Mesendoderm (in vitro differentiated cells): ENCODE data around the gene HECTD2.
"Not testable (repeated sequence)": the region's sequence is repeated elsewhere in the genome, so short reads cannot be mapped to it uniquely, and the experiment has no call there.

Experiments used
- DNase-seq: peaks from one replicate; pipeline ENCODE4 v3.0.0; 2013
- H2AK5ac ChIP-seq: 2 replicates; pipeline ENCODE4 v1.6.1; 2013; ENCODE audit warnings: low read length, inconsistent platforms
- H2BK120ac ChIP-seq: 2 replicates; pipeline ENCODE4 v1.6.1; 2013; ENCODE audit warnings: low read depth, mild to moderate bottlenecking, low read length, moderate library complexity, mixed read lengths
- H2BK15ac ChIP-seq: replicated peaks from 2 replicates; pipeline ENCODE4 v1.6.1; 2013; ENCODE audit warnings: low read depth, mild to moderate bottlenecking, moderate library complexity
- H2BK5ac ChIP-seq: 2 replicates; pipeline ENCODE4 v1.6.1; 2013; ENCODE audit warnings: low read length, inconsistent platforms
- H3K18ac ChIP-seq: 2 replicates; pipeline ENCODE4 v1.6.1; 2013; ENCODE audit warnings: mild to moderate bottlenecking, low read length, mixed read lengths
- H3K23ac ChIP-seq: one replicate; pipeline ENCODE4 v1.6.1; 2013; ENCODE audit warnings: low read length
- H3K27ac ChIP-seq: 2 replicates; pipeline ENCODE4 v1.5.1; 2013; ENCODE audit warnings: low read depth, mild to moderate bottlenecking, inconsistent platforms, low read length, moderate library complexity
- H3K27me3 ChIP-seq: 2 replicates; pipeline ENCODE4 v1.6.1; 2013; ENCODE audit warnings: low read length, control low read depth, mild to moderate bottlenecking, inconsistent platforms; ENCODE audit not compliant: insufficient read depth, poor library complexity
- H3K36me3 ChIP-seq: 2 replicates; pipeline ENCODE4 v1.6.1; 2013; ENCODE audit warnings: low read length, inconsistent platforms; ENCODE audit not compliant: control insufficient read depth, insufficient read depth
- H3K4ac ChIP-seq: one replicate; pipeline ENCODE4 v1.6.1; 2013; ENCODE audit warnings: low read depth, mild to moderate bottlenecking, low read length, moderate library complexity
- H3K4me1 ChIP-seq: 2 replicates; pipeline ENCODE4 v1.6.1; 2013; ENCODE audit warnings: low read depth, low read length, inconsistent platforms; ENCODE audit not compliant: control insufficient read depth
- H3K4me2 ChIP-seq: 2 replicates; pipeline ENCODE4 v1.6.1; 2013; ENCODE audit warnings: low read length
- H3K4me3 ChIP-seq: 2 replicates; pipeline ENCODE4 v1.5.1; 2013; ENCODE audit warnings: mild to moderate bottlenecking, low read length
- H3K56ac ChIP-seq: one replicate; pipeline ENCODE4 v1.6.1; 2013; ENCODE audit warnings: low read length
- H3K79me1 ChIP-seq: 2 replicates; pipeline ENCODE4 v1.6.1; 2013; ENCODE audit warnings: low read length, inconsistent platforms
- H3K79me2 ChIP-seq: 2 replicates; pipeline ENCODE4 v1.6.1; 2013; ENCODE audit warnings: mild to moderate bottlenecking, low read length; ENCODE audit not compliant: control insufficient read depth, insufficient read depth
- H3K9ac ChIP-seq: 2 replicates; pipeline ENCODE4 v1.6.1; 2013; ENCODE audit warnings: low read length, inconsistent platforms
- H4K5ac ChIP-seq: one replicate; pipeline ENCODE4 v1.6.1; 2013; ENCODE audit warnings: low read length
- H4K8ac ChIP-seq: one replicate; pipeline ENCODE4 v1.6.1; 2013; ENCODE audit warnings: low read depth, mild to moderate bottlenecking, control low read depth, low read length, moderate library complexity
- WGBS: extraction: QIAGEN DNeasy Blood & Tissue Kit; methylation state at CpG from one replicate; pipeline ENCODE4 v1.1.7; 2013; ENCODE audit warnings: low lambda C conversion rate, missing lambda C conversion rate; ENCODE audit not compliant: insufficient coverage; ENCODE audit errors: extremely low coverage; 5-methylcytosine and 5-hydroxymethylcytosine counted together

The HECTD2 gene

GRCh38 chr10:91433620-91434019 lies 23.5 kb downstream of the HECTD2 start:
- Histone ChIP-seq H3K23ac (no peak overlapping the region), H3K27me3 (no peaks in the 10 kb centered on the region), H3K18ac (no peak overlapping the region), H3K9ac (no peak overlapping the region), H4K5ac (no peak overlapping the region), H2BK15ac (no peak overlapping the region), H3K79me2 (no peaks in the 10 kb centered on the region), H2BK5ac (no peak overlapping the region), H3K4me2 (no peak overlapping the region), H2BK120ac (no peak overlapping the region), H3K4me3 (no peak overlapping the region), H3K79me1 (peaks cover 2% of the 10 kb centered on the region), H2AK5ac (no peak overlapping the region), H3K27ac (no peak overlapping the region), H3K56ac (no peak overlapping the region), H3K4ac (no peak overlapping the region), H3K36me3 (no peaks in the 10 kb centered on the region), H4K8ac (no peak overlapping the region), H3K4me1 (no peaks in the 10 kb centered on the region)
- WGBS = no CpG with 5 or more reads among the region's 2 CpGs
- no peak for DNase-seq

GRCh38 chr10:91434041-91434440 lies 23.9 kb downstream of the HECTD2 start:
- Histone ChIP-seq H3K79me1 (peaks cover 2% of the 10 kb centered on the region), H3K18ac (no peak overlapping the region), H3K4me2 (no peak overlapping the region), H3K27me3 (no peaks in the 10 kb centered on the region), H2BK15ac (no peak overlapping the region), H4K5ac (no peak overlapping the region), H4K8ac (no peak overlapping the region), H3K23ac (no peak overlapping the region), H3K36me3 (no peaks in the 10 kb centered on the region), H2AK5ac (no peak overlapping the region), H2BK5ac (no peak overlapping the region), H3K4ac (no peak overlapping the region), H2BK120ac (no peak overlapping the region), H3K56ac (no peak overlapping the region), H3K79me2 (no peaks in the 10 kb centered on the region), H3K4me1 (no peaks in the 10 kb centered on the region), H3K4me3 (no peak overlapping the region), H3K9ac (no peak overlapping the region), H3K27ac (no peak overlapping the region)
- no peak for DNase-seq
- no CpG with 5 or more reads among the region's 1 CpG for WGBS

- no peaks in the 10 kb centered on the region for H3K36me3 ChIP-seq
- H3K18ac ChIP-seq = no peak overlapping the region
- H3K56ac ChIP-seq = no peak overlapping the region
- no peaks in the 10 kb centered on the region for H3K4me1 ChIP-seq
- no peak overlapping the region for H3K4me2 ChIP-seq
- no peak for DNase-seq
- H3K4me3 ChIP-seq = no peak overlapping the region
- H3K27me3 ChIP-seq = no peaks in the 10 kb centered on the region
- no peak overlapping the region for H4K8ac ChIP-seq
- H4K5ac ChIP-seq = no peak overlapping the region
- H3K4ac ChIP-seq = no peak overlapping the region
- no peaks in the 10 kb centered on the region for H3K79me2 ChIP-seq
- H3K27ac ChIP-seq = no peak overlapping the region
- no peak overlapping the region for H3K23ac ChIP-seq
- no peak overlapping the region for H2AK5ac ChIP-seq
- H2BK5ac ChIP-seq = no peak overlapping the region
- H3K79me1 ChIP-seq = peaks cover 2% of the 10 kb centered on the region
- WGBS = no CpG with 5 or more reads among the region's 2 CpGs
- no peak overlapping the region for H3K9ac ChIP-seq
- no peak overlapping the region for H2BK120ac ChIP-seq
- no peak overlapping the region for H2BK15ac ChIP-seq
Measured at GRCh38 chr10:91435241-91435640, 25.1 kb downstream of the HECTD2 start.

GRCh38 chr10:91438228-91438627 lies 28.1 kb downstream of the HECTD2 start:
- H2BK120ac ChIP-seq, H3K36me3 ChIP-seq, H3K79me1 ChIP-seq, H3K9ac ChIP-seq, H3K56ac ChIP-seq, H3K18ac ChIP-seq, DNase-seq, H3K23ac ChIP-seq, H3K4me1 ChIP-seq, H3K27me3 ChIP-seq, H3K79me2 ChIP-seq, H3K4me2 ChIP-seq, H3K27ac ChIP-seq, H2AK5ac ChIP-seq, H2BK5ac ChIP-seq, H3K4me3 ChIP-seq, H2BK15ac ChIP-seq, H4K5ac ChIP-seq, H3K4ac ChIP-seq, H4K8ac ChIP-seq: not testable (repeated sequence)
- WGBS = no CpG with 5 or more reads among the region's 2 CpGs

GRCh38 chr10:91444211-91445182 lies 34.4 kb downstream of the HECTD2 start:
- Histone ChIP-seq H2BK120ac (no peak overlapping the region), H3K36me3 (no peaks in the 10 kb centered on the region), H3K27ac (no peak overlapping the region), H3K4me2 (no peak overlapping the region), H4K8ac (no peak overlapping the region), H3K79me1 (no peaks in the 10 kb centered on the region), H4K5ac (no peak overlapping the region), H3K4me3 (no peak overlapping the region), H3K79me2 (no peaks in the 10 kb centered on the region), H3K27me3 (no peaks in the 10 kb centered on the region), H3K56ac (no peak overlapping the region), H3K4ac (no peak overlapping the region), H3K23ac (no peak overlapping the region), H2BK15ac (no peak overlapping the region), H2AK5ac (no peak overlapping the region), H3K18ac (no peak overlapping the region), H3K9ac (no peak overlapping the region), H3K4me1 (no peaks in the 10 kb centered on the region), H2BK5ac (no peak overlapping the region)
- WGBS = no CpG with 5 or more reads among the region's 6 CpGs
- no peak for DNase-seq

GRCh38 chr10:91452063-91452462 lies 41.9 kb downstream of the HECTD2 start:
- DNase-seq = no peak
- Histone ChIP-seq H3K23ac (no peak overlapping the region), H3K18ac (no peak overlapping the region), H2AK5ac (no peak overlapping the region), H3K56ac (no peak overlapping the region), H3K4me3 (no peak overlapping the region), H3K4me2 (no peak overlapping the region), H4K5ac (no peak overlapping the region), H3K9ac (no peak overlapping the region), H2BK5ac (no peak overlapping the region), H2BK15ac (no peak overlapping the region), H3K36me3 (no peaks in the 10 kb centered on the region), H3K79me2 (no peaks in the 10 kb centered on the region), H3K4me1 (no peaks in the 10 kb centered on the region), H3K4ac (no peak overlapping the region), H3K27me3 (no peaks in the 10 kb centered on the region), H3K27ac (no peak overlapping the region), H3K79me1 (no peaks in the 10 kb centered on the region), H4K8ac (no peak overlapping the region), H2BK120ac (no peak overlapping the region)
